Tibial nerve (tissue), 4 donors: ENCODE results near the gene ZNF789. TPM values are rescaled to one million over a fixed set of nuclear protein-coding genes. Genes with fewer than 3 reads are reported as not detected.
"Not testable (repeated sequence)": the region's sequence is repeated elsewhere in the genome, so short reads cannot be mapped to it uniquely, and the experiment has no call there.

Experiments used
- DNase-seq, 2 donors: peaks; one replicate each; pipeline ENCODE4 v3.0.0-alpha.2; 2019; ENCODE audit warnings: low spot score in 2 of 2
- H3K27ac ChIP-seq, 4 donors: fragments of 200-600 bp; sonication (generic) in 3 of 4; one replicate each; pipeline ENCODE4 v1.5.1; 2017 to 2019; ENCODE audit warnings: mild to moderate bottlenecking in 1 of 4
- H3K27me3 ChIP-seq, 2 donors: fragments of 200-600 bp; sonication (generic) in 1 of 2; one replicate each; pipeline versions ENCODE4 v1.5.1 to v1.6.0; 2017 to 2019
- H3K36me3 ChIP-seq, 3 donors: fragments of 200-600 bp; sonication (generic); one replicate each; pipeline ENCODE4 v1.5.1; 2018 to 2019
- H3K4me1 ChIP-seq, 4 donors: fragments of 200-600 bp; sonication (generic) in 3 of 4; one replicate each; pipeline ENCODE4 v1.5.1; 2017 to 2019
- H3K4me3 ChIP-seq, 4 donors: fragments of 200-600 bp; sonication (generic) in 3 of 4; one replicate each; pipeline ENCODE4 v1.5.1; 2017 to 2019; ENCODE audit warnings: mild to moderate bottlenecking in 1 of 4, moderate library complexity in 1 of 4
- H3K9me3 ChIP-seq, 4 donors: fragments of 200-600 bp; sonication (generic) in 3 of 4; one replicate each; pipeline ENCODE4 v1.5.1; 2017 to 2019
- EP300 ChIP-seq, 2 donors: sonication (generic); formaldehyde crosslinking; IDR thresholded peaks; one replicate each; pipeline ENCODE4 v1.6.1; 2017; ENCODE audit warnings: antibody characterized with exemption in 2 of 2, mild to moderate bottlenecking in 1 of 2
- POLR2A ChIP-seq, 2 donors: fragments of 450-650 bp; IDR thresholded peaks; one replicate each; pipeline ENCODE4 v1.6.1; 2017; ENCODE audit warnings: antibody characterized with exemption in 2 of 2, mild to moderate bottlenecking in 2 of 2, moderate library complexity in 2 of 2
- WGBS, 2 donors: methylation state at CpG; one replicate each; pipeline ENCODE4 v1.1.5; 2018; 5-methylcytosine and 5-hydroxymethylcytosine counted together
- total RNA-seq, 4 donors: library from RNA; depleted of rRNA; stranded (reverse); fragments of >200 nt; gene quantifications; one replicate each; pipeline ENCODE4 v1.1.0, GENCODE V29; 2016
- TF ChIP-seq, protein P1 (sequence below), 5 experiments: fragments of 200-600 bp in 3 of 5; fragments of 450-650 bp in 2 of 5; sonication (generic) in 3 of 5; IDR thresholded peaks; one replicate each; pipeline ENCODE4 v1.5.1; 2016 to 2019; ENCODE audit warnings: antibody characterized with exemption in 5 of 5, mild to moderate bottlenecking in 3 of 5, moderate library complexity in 2 of 5

ZNF789 gene
- total RNA-seq, 4 donors from 2014 or later: 7.4 to 16.5 (median 12.1) TPM

DNA sequence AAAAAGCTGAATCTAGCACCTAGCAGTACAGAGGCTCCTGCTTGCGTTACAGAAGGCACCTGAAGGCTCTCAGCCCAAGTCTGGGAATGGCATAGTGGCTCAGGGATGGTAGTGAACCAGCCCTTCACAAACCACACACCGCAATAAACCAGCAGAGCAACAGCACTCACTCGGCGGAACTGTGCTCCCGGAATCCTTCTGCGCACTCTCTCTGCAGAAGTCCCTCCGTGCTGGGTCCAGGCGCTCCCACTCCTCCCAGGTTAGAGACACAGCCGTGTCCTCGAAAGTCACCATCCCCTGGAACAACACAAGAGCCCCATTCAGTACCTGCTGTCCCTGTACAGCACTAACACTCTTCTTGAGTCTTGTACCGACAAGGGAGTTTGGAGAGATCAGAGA, 25.9 kb downstream of the ZNF789 start:
- no peak for DNase-seq
- H3K4me1 ChIP-seq: peaks cover 0 to 31% (median 24%) of the 10 kb centered on the region in 4 donors
- TF ChIP-seq POLR2A (IDR thresholded peaks at IDR 0.05) (no peak), EP300 (IDR thresholded peaks at IDR 0.05) (no peak)
- TF ChIP-seq, protein P1, sequence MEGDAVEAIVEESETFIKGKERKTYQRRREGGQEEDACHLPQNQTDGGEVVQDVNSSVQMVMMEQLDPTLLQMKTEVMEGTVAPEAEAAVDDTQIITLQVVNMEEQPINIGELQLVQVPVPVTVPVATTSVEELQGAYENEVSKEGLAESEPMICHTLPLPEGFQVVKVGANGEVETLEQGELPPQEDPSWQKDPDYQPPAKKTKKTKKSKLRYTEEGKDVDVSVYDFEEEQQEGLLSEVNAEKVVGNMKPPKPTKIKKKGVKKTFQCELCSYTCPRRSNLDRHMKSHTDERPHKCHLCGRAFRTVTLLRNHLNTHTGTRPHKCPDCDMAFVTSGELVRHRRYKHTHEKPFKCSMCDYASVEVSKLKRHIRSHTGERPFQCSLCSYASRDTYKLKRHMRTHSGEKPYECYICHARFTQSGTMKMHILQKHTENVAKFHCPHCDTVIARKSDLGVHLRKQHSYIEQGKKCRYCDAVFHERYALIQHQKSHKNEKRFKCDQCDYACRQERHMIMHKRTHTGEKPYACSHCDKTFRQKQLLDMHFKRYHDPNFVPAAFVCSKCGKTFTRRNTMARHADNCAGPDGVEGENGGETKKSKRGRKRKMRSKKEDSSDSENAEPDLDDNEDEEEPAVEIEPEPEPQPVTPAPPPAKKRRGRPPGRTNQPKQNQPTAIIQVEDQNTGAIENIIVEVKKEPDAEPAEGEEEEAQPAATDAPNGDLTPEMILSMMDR (IDR thresholded peaks at IDR 0.05): no peak
- no peaks in the 10 kb centered on the region for H3K27me3 ChIP-seq
- peak overlapping the region in 1 of 4 donors; percentile 96 for H3K27ac ChIP-seq
- peak overlapping the region; percentile 57 to 87 (median 84) for H3K4me3 ChIP-seq
- H3K36me3 ChIP-seq: peaks cover 4 to 51% (median 20%) of the 10 kb centered on the region in 3 donors
- H3K9me3 ChIP-seq: peaks cover 0 to 17% (median 7%) of the 10 kb centered on the region in 4 donors
- 77 to 81% methylated on average over 10 to 11 of the region's 11 CpGs for WGBS, 2 donors

DNA sequence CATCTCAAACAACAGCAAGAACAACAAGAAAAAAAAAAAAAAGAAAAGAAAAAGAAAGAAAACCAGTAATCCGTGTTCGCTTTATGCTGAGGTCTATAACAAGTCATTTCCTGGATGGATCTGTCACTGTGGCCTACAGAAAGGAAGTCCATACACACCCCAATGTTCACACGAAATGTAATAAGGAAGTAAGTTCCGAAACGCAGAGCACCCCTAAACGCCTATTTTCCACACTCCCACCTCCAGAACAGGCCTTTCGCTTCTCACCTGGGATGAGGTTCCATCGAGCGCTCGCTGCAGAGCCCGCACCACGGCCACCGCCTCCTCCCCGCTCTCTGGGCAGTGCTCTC, 26.7 kb downstream of the ZNF789 start:
- Histone ChIP-seq H3K36me3 (peaks cover 0 to 43% (median 12%) of the 10 kb centered on the region in 3 donors), H3K4me3 (peak overlapping the region; percentile 57 to 87 (median 84)), H3K27ac (peak overlapping the region; percentile 80 to 96 (median 94)), H3K27me3 (no peaks in the 10 kb centered on the region), H3K4me1 (peaks cover 0 to 36% (median 26%) of the 10 kb centered on the region in 4 donors), H3K9me3 (peaks cover 0 to 9% (median under 1%) of the 10 kb centered on the region in 4 donors)
- no peak for DNase-seq
- WGBS, 2 donors: 0 to 1% methylated on average over 12 to 14 of the region's 14 CpGs
- TF ChIP-seq EP300 (IDR thresholded peaks at IDR 0.05) (no peak), POLR2A (IDR thresholded peaks at IDR 0.05) (no peak)
- TF ChIP-seq, protein P1 (IDR thresholded peaks at IDR 0.05): no peak

GRCh38 chr7:99499721-99500636, 27.3 kb downstream of the ZNF789 start, which contains the start of gene ZNF394:
ZNF394 (minus strand) TSS chr7:99500281; CDS start chr7:99500093, 188 bp downstream.
- WGBS, 2 donors: 0% methylated on average over 59 to 65 of the region's 68 CpGs
- Histone ChIP-seq H3K4me3 (peak within 1 kb of the TSS; percentile 57 to 87 (median 84)), H3K27ac (peak within 1 kb of the TSS; percentile 80 to 96 (median 94)), H3K9me3 (peaks cover 0 to 3% (median 0%) of the 10 kb centered on the region in 4 donors), H3K4me1 (peaks cover 0 to 36% (median 26%) of the 10 kb centered on the region in 4 donors), H3K27me3 (no peaks in the 10 kb centered on the region), H3K36me3 (peaks cover 0 to 36% (median 7%) of the 10 kb centered on the region in 3 donors)
- TF ChIP-seq POLR2A (IDR thresholded peaks at IDR 0.05) (peak; percentile 23 to 72), EP300 (IDR thresholded peaks at IDR 0.05) (peak; percentile 93 to 96)
- TF ChIP-seq, protein P1 (IDR thresholded peaks at IDR 0.05): peak in 2 of 5 experiments; percentile 17
- peak; percentile 75 to 86 for DNase-seq

- TF ChIP-seq, protein P1 (IDR thresholded peaks at IDR 0.05): no peak
- no peak for TF ChIP-seq EP300 (IDR thresholded peaks at IDR 0.05)
- TF ChIP-seq POLR2A (IDR thresholded peaks at IDR 0.05): no peak
- Histone ChIP-seq H3K4me3 (peak overlapping the region; percentile 57 to 87 (median 84)), H3K9me3 (no peaks in the 10 kb centered on the region), H3K36me3 (peaks cover 0 to 30% (median 7%) of the 10 kb centered on the region in 3 donors), H3K27me3 (no peaks in the 10 kb centered on the region), H3K27ac (peak overlapping the region; percentile 80 to 96 (median 94)), H3K4me1 (peaks cover 0 to 39% (median 27%) of the 10 kb centered on the region in 4 donors)
- DNase-seq: no peak
- WGBS, 2 donors: 54 to 56% methylated on average over 16 of the region's 16 CpGs
Observed at GRCh38 chr7:99500637-99501009, 27.9 kb downstream of the ZNF789 start.

- H3K4me1 ChIP-seq: peaks cover 0 to 45% (median 33%) of the 10 kb centered on the region in 4 donors
- 91 to 93% methylated on average over 12 of the region's 12 CpGs for WGBS, 2 donors
- DNase-seq, H3K27ac ChIP-seq, H3K27me3 ChIP-seq, H3K9me3 ChIP-seq, H3K4me3 ChIP-seq: not testable (repeated sequence)
- peaks cover 0 to 24% (median 3%) of the 10 kb centered on the region in 3 donors for H3K36me3 ChIP-seq
Observed at GRCh38 chr7:99501236-99501635, 28.5 kb downstream of the ZNF789 start.
